IgD-negative memory B cell (primary cell): Measurements from ENCODE around the gene HDAC1. TPM values are rescaled to one million over a fixed set of nuclear protein-coding genes. Genes with fewer than 3 reads are reported as not detected.
"Not testable (repeated sequence)": the region's sequence is repeated elsewhere in the genome, so short reads cannot be mapped to it uniquely, and the experiment has no call there.

ENCODE experiments used
- H3K27ac Mint-ChIP-seq, 3 donors: one replicate each; pipeline ENCODE4 v1.8.0; 2020 to 2022; ENCODE audit warnings: mild to moderate bottlenecking in 3 of 3, mixed read lengths in 3 of 3, moderate library complexity in 1 of 3
- H3K27me3 Mint-ChIP-seq: one replicate; pipeline ENCODE4 v1.8.0; 2021; ENCODE audit warnings: mixed read lengths
- H3K36me3 Mint-ChIP-seq: one replicate; pipeline ENCODE4 v1.8.0; 2020; ENCODE audit warnings: mild to moderate bottlenecking, mixed read lengths
- H3K4me1 Mint-ChIP-seq, 3 donors: one replicate each; pipeline ENCODE4 v1.8.0; 2020 to 2022; ENCODE audit warnings: mixed read lengths in 3 of 3, mild to moderate bottlenecking in 1 of 3
- H3K4me3 Mint-ChIP-seq, 4 donors: one replicate each; pipeline ENCODE4 v1.8.0; 2020 to 2022; ENCODE audit warnings: mild to moderate bottlenecking in 4 of 4, mixed read lengths in 4 of 4, moderate library complexity in 3 of 4
- H3K9me3 Mint-ChIP-seq, 3 donors: one replicate each; pipeline ENCODE4 v1.8.0; 2020 to 2021; ENCODE audit warnings: mixed read lengths in 3 of 3, mild to moderate bottlenecking in 1 of 3
- polyA plus RNA-seq: library from polyadenylated mRNA; unstranded; fragments of 300-500 nt; fragmentation: Illumina TruSeq; gene quantifications from one replicate; pipeline ENCODE4 v1.2.3, GENCODE V29; 2021

Gene HDAC1
- polyA plus RNA-seq: 183 TPM

DNA sequence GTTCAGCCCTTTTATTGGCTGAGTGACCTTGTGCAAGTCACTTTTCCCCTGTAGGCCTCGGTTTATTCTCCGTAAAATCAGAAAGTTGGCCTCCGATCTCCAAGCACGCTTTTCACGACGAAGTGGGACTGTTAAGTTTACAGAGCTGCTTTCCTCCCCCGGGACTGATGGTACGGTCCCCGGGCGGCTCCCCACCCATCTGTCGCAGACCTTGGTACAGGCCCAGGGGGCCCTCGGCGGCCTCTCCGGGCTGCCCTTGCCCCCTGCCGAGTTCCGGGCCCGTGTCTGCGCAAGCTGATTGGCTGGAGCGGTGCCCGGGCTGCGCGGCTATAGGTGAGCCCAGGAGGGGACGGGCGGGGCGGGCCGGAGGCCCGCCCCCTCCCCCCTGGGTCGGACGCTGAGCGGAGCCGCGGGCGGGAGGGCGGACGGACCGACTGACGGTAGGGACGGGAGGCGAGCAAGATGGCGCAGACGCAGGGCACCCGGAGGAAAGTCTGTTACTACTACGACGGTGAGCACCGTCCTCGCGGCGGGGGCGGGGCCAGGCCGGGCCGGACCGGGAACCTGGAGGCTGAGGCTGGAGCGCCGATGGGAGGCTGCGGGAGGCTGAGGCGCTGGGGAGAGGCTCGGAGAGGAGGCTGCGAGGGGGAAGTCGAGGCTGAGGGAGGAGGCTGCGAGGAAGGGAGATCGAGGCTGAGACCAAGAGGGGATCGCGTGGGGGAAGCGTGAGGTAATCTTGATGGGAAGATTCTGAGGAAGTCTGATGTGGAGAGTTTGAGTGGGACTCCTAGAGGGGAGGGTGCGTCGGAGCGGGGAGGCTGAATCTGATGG, at the start of gene HDAC1:
TSS of gene HDAC1 (plus strand) at position 376 of the 831 bp plus-strand sequence. CDS start at position 463, 87 bp downstream.
- H3K4me1 Mint-ChIP-seq: peaks cover 31 to 39% (median 35%) of the 10 kb centered on the region in 3 donors
- H3K36me3 Mint-ChIP-seq: no peaks in the 10 kb centered on the region
- H3K27me3 Mint-ChIP-seq: no peaks in the 10 kb centered on the region
- peak within 1 kb of the TSS; percentile 99 to 100 (median 100) for H3K4me3 Mint-ChIP-seq
- no peaks in the 10 kb centered on the region for H3K9me3 Mint-ChIP-seq
- peak within 1 kb of the TSS; percentile 97 to 98 (median 98) for H3K27ac Mint-ChIP-seq

DNA sequence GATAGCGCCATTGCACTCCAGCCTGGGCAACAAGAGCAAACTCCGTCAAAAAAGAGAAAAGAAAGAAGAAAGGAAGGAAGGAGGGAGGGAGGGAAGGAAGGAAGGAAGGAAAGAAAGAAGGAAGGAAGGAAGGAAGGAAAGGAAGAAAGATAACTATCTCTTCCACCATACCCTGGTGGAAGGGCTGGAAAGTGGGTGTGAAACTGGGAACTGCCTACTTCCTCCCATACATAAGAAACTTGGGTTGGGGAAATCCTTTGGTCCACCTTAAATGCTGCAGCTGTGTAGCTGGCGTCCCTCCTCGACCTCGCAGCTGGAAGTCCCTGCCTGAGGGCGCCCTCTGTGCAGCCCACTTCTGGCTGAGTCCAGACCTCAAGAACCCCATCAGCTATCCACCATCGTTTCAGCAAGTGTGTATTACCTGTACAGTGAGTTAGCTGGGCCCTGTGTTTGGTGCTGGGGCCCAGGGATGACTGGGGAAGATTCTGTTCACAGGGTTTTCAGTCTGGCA, 49.5 kb upstream of the HDAC1 start:
- peak overlapping the region in 3 of 4 donors; percentile 57 to 96 (median 95) for H3K4me3 Mint-ChIP-seq
- peaks cover 19 to 28% (median 28%) of the 10 kb centered on the region in 3 donors for H3K4me1 Mint-ChIP-seq
- no peaks in the 10 kb centered on the region for H3K27me3 Mint-ChIP-seq
- H3K36me3 Mint-ChIP-seq: no peaks in the 10 kb centered on the region
- H3K27ac Mint-ChIP-seq: peak overlapping the region; percentile 61 to 71 (median 71)
- no peaks in the 10 kb centered on the region for H3K9me3 Mint-ChIP-seq

DNA sequence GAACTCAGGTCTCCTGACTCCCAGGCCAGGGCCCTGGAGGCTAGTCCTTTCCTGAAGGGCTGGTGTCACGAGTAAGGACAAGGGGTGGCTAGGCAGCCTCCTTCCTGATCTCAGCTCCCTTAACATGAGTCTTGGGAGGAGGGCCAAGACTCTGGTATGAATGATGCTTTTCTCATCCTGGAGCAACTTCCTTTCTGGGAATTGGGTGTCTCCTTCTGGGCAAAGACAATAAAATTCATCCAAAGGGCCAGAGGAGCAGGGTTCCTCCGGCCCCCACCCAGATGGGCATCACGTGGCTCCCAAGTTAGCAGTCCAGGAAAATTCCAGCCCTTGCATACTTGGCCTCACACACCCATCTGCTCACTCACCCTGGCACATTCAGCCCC, 45.0 kb upstream of the HDAC1 start, which contains the start of gene FAM167B:
TSS of gene FAM167B (plus strand) at position 335 of the 386 bp plus-strand sequence. CDS start 200 bp downstream, outside the sequence.
- H3K4me3 Mint-ChIP-seq: peak within 1 kb of the TSS; percentile 25 to 86 (median 62)
- no peaks in the 10 kb centered on the region for H3K9me3 Mint-ChIP-seq
- H3K4me1 Mint-ChIP-seq: peaks cover 38 to 52% (median 51%) of the 10 kb centered on the region in 3 donors
- H3K27ac Mint-ChIP-seq: peak within 1 kb of the TSS; percentile 91 to 97 (median 95)
- no peaks in the 10 kb centered on the region for H3K36me3 Mint-ChIP-seq
- peaks cover 2% of the 10 kb centered on the region for H3K27me3 Mint-ChIP-seq

- no peaks in the 10 kb centered on the region for H3K36me3 Mint-ChIP-seq
- H3K4me1 Mint-ChIP-seq: peaks cover 42 to 53% (median 51%) of the 10 kb centered on the region in 3 donors
- H3K4me3 Mint-ChIP-seq: peak overlapping the region in 2 of 4 donors; percentile 18 to 84
- peak overlapping the region; percentile 91 to 97 (median 95) for H3K27ac Mint-ChIP-seq
- peaks cover 2% of the 10 kb centered on the region for H3K27me3 Mint-ChIP-seq
- H3K9me3 Mint-ChIP-seq: no peaks in the 10 kb centered on the region
Observed at GRCh38 chr1:32247452-32247851, 44.4 kb upstream of the HDAC1 start.

GRCh38 chr1:32247983-32248889, 43.6 kb upstream of the HDAC1 start:
- H3K9me3 Mint-ChIP-seq: no peaks in the 10 kb centered on the region
- peaks cover 48 to 57% (median 56%) of the 10 kb centered on the region in 3 donors for H3K4me1 Mint-ChIP-seq
- peak overlapping the region; percentile 91 to 97 (median 95) for H3K27ac Mint-ChIP-seq
- H3K27me3 Mint-ChIP-seq: peaks cover 2% of the 10 kb centered on the region
- H3K4me3 Mint-ChIP-seq: peak overlapping the region; percentile 41 to 86 (median 84)
- no peaks in the 10 kb centered on the region for H3K36me3 Mint-ChIP-seq

GRCh38 chr1:32249831-32250525, 41.9 kb upstream of the HDAC1 start:
- no peaks in the 10 kb centered on the region for H3K36me3 Mint-ChIP-seq
- H3K9me3 Mint-ChIP-seq: no peaks in the 10 kb centered on the region
- peaks cover 2% of the 10 kb centered on the region for H3K27me3 Mint-ChIP-seq
- H3K4me3 Mint-ChIP-seq: peak overlapping the region; percentile 68 to 90 (median 76)
- peak overlapping the region; percentile 96 to 99 (median 99) for H3K27ac Mint-ChIP-seq
- H3K4me1 Mint-ChIP-seq: peaks cover 53 to 69% (median 64%) of the 10 kb centered on the region in 3 donors

DNA sequence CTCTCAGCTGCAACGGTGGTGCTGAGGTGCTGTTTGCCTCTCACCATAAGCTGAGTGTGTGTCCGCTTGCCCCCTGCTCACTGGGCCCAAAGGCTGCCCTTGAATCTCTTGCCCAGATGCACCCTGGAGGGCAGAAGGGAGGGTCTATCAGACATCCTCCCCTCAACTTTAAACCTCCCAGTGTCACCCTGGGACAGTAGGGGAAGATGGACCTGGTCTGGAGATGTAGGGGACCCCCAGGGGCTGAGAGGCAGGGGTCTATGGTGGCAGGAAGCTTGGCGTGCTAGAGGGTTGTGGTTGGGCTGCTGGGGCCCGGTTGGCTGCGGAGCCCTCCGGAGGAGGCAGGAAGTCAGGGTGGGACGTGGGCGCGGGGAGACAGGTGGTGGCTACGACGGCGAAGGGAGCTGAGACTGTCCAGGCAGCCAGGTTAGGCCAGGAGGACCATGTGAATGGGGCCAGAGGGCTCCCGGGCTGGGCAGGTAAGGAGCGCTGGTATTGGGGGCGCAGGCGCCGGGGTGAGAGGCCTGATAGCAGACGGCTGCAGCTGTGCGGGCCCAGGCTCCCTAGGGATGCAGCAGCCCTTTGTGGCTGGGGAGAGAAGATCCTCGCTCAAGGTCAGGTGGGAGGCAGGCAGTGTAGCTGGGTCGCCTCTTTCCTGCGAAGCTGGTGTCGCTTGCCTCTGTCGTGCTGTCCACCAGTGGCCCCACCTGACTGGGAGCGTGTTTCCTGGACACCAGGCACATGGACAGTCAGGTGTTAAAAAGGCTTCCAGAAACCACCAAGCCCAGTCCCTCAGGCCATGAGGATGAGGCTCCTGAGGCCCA, 40.8 kb upstream of the HDAC1 start, which contains the start of gene LCK:
TSS of gene LCK (plus strand) at position 373 of the 824 bp plus-strand sequence. CDS start 23,065 bp downstream, outside the sequence.
- Mint-ChIP-seq H3K4me1 (peaks cover 62 to 76% (median 70%) of the 10 kb centered on the region in 3 donors), H3K9me3 (no peaks in the 10 kb centered on the region), H3K4me3 (peak within 1 kb of the TSS; percentile 74 to 95 (median 79)), H3K36me3 (no peaks in the 10 kb centered on the region), H3K27ac (peak within 1 kb of the TSS; percentile 96 to 99 (median 99)), H3K27me3 (peaks cover 2% of the 10 kb centered on the region)

DNA sequence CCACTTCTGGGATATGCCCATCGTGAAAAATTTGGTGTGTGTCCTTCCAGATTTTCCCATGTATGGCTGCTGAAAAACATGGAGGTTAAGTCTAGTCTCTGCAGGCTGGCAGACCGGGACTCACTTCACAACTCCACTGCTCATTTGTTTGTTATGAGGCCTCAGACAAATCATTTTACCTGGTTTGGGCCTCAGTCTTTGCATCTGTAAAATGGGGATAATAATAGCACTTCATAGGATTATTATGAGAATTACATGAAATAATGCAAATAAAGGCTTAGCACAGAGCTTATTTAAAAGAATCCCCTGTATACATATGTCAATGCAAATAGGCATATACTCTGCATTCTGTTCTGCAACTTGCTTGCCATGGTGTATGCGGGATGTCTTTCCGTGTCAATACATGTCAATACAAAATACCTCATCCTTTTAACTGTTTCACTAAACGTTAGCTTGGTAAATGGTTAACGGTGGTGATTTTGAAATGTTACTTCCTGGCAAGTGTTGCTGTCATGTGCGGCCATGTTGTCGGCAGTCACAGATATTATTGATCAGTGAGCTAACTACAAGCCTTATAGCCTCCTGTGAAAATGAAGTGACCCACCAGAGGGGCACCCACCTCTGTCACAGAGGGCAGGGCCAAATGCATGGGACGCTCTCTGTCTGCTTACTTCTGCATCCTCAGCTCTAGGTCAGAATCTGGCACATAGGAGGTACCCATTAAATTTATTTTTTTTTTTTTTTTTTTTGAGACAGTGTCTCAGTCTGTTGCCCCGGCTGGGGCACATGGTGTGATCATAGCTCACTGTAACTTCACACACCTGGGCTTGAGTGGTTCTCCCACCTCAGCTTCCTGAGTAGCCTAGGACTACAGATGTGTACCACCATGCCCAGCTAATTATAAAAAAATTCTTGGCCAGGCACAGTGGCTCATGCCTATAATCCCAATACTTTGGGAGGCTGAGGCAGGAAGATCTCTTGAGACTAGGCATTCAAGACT, 36.5 kb upstream of the HDAC1 start:
- Mint-ChIP-seq H3K27ac (peak overlapping the region; percentile 90 to 96 (median 91)), H3K36me3 (no peaks in the 10 kb centered on the region), H3K27me3 (peaks cover 2% of the 10 kb centered on the region), H3K9me3 (no peaks in the 10 kb centered on the region), H3K4me1 (peaks cover 47 to 56% (median 52%) of the 10 kb centered on the region in 3 donors), H3K4me3 (peak overlapping the region; percentile 41 to 78 (median 62))

DNA sequence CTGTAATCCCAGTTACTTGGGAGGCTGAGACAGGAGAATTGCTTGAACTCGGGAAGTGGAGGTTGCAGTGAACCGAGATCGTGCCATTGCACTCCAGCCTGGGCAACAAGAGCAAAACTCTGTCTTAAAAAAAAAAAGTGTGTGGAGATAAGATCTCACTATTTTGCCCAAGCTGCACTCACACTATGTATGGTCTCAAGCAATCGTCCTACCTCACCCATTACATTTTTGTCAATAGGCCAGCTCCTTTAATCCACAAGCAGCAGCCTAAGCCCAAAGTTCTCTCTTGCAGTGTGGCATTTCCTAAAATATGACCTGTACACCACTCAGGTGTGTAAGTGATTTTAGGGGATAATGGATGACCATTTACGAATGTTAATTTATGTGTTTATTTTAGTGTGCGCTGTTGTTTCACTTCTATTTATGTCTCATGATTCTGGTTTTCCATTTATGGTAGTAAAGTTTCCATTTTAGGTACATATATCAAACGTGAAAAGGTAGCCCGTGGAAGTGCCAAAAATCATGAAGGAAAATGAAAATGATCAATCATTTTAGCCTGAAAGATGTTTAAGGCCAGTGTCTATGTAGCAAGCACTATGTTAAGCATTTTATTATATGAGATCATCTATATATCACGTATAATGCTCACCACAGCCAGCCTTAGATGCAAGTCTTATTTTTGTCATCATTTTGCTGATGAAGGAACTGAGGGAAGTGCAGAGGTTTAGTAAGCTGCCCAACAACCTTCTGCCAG, 35.2 kb upstream of the HDAC1 start:
- H3K4me3 Mint-ChIP-seq: peak overlapping the region; percentile 39 to 90 (median 62)
- H3K36me3 Mint-ChIP-seq: no peaks in the 10 kb centered on the region
- no peaks in the 10 kb centered on the region for H3K9me3 Mint-ChIP-seq
- peak overlapping the region; percentile 24 to 86 (median 37) for H3K27ac Mint-ChIP-seq
- peaks cover under 1% of the 10 kb centered on the region for H3K27me3 Mint-ChIP-seq
- peaks cover 40 to 47% (median 42%) of the 10 kb centered on the region in 3 donors for H3K4me1 Mint-ChIP-seq

- Mint-ChIP-seq H3K9me3 (no peaks in the 10 kb centered on the region), H3K4me1 (peaks cover 35 to 42% (median 37%) of the 10 kb centered on the region in 3 donors), H3K27ac (peak overlapping the region in 1 of 3 donors; percentile 30), H3K27me3 (no peaks in the 10 kb centered on the region), H3K36me3 (no peaks in the 10 kb centered on the region), H3K4me3 (no peak overlapping the region)
Observed at GRCh38 chr1:32257227-32257508, 34.7 kb upstream of the HDAC1 start.

DNA sequence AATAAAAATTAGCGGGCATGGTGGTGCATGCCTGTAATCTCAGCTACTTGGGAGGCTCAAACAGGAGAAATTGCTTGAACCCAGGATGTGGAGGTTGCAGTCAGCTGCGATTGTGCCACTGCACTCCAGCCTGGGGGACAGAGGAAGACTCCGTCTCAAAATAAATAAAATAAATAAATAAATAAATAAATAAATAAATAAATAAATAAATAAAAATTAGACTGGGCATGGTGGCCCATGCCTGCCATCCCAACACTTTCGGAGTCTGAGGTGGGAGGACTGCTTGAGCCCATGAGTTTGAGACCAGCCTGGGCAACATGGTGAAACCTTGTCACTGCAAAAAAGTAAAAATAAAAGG, 28.7 kb upstream of the HDAC1 start:
- Mint-ChIP-seq H3K4me1 (peaks cover 22 to 27% (median 24%) of the 10 kb centered on the region in 3 donors), H3K27ac (peak overlapping the region in 1 of 3 donors; percentile 50)
- H3K27me3 Mint-ChIP-seq, H3K36me3 Mint-ChIP-seq, H3K9me3 Mint-ChIP-seq, H3K4me3 Mint-ChIP-seq: not testable (repeated sequence)

- peak overlapping the region; percentile 9 to 46 (median 21) for H3K27ac Mint-ChIP-seq
- peaks cover 22 to 27% (median 24%) of the 10 kb centered on the region in 3 donors for H3K4me1 Mint-ChIP-seq
- H3K27me3 Mint-ChIP-seq: peaks cover 2% of the 10 kb centered on the region
- H3K36me3 Mint-ChIP-seq: no peaks in the 10 kb centered on the region
- H3K4me3 Mint-ChIP-seq: peak overlapping the region in 2 of 4 donors; percentile 80 to 82
- H3K9me3 Mint-ChIP-seq: no peaks in the 10 kb centered on the region
Observed at GRCh38 chr1:32263744-32264143, 28.1 kb upstream of the HDAC1 start.
